OCI-LY3 (cell line): ENCODE data around the gene PTTG2.

ENCODE experiments used
- H2AFZ ChIP-seq: fragments of 200-600, 300-600 bp; shearing (Covaris generic); 2 replicates; pipeline ENCODE4 v1.6.0; 2014; ENCODE audit warnings: antibody characterized with exemption, low read depth, low read length
- H3K27ac ChIP-seq: fragments of 200-600, 300-600 bp; sonication (generic); 2 replicates; pipeline ENCODE4 v1.5.1; 2014; ENCODE audit warnings: mild to moderate bottlenecking, low read length, moderate library complexity, mixed read lengths
- H3K27me3 ChIP-seq: fragments of 200-600, 300-600 bp; sonication (generic); 2 replicates; pipeline ENCODE4 v1.6.1; 2014; ENCODE audit warnings: low read depth, low read length, mixed read lengths
- H3K36me3 ChIP-seq: fragments of 200-600, 300-600 bp; sonication (generic); replicated peaks from 2 replicates; pipeline ENCODE3; 2014; ENCODE audit warnings: low read depth, low read length, mixed read lengths
- H3K4me1 ChIP-seq: fragments of 300-600, 200-600 bp; sonication (generic); 2 replicates; pipeline ENCODE4 v1.6.1; 2014; ENCODE audit warnings: low read length, mixed read lengths
- H3K4me2 ChIP-seq: fragments of 200-600, 300-600 bp; sonication (generic); 2 replicates; pipeline ENCODE4 v1.6.1; 2014; ENCODE audit warnings: low read length, mixed read lengths
- H3K4me3 ChIP-seq: fragments of 300-600, 200-600 bp; sonication (generic); 2 replicates; pipeline ENCODE4 v1.5.1; 2014; ENCODE audit warnings: antibody characterized with exemption, mild to moderate bottlenecking, low read length, moderate library complexity
- H3K79me2 ChIP-seq: fragments of 300-600, 200-600 bp; shearing (Covaris generic); 2 replicates; pipeline ENCODE4 v1.6.1; 2014; ENCODE audit warnings: mild to moderate bottlenecking, low read length, mixed read lengths
- H3K9ac ChIP-seq: fragments of 300-600, 200-600 bp; shearing (Covaris generic); 2 replicates; pipeline ENCODE4 v1.6.0; 2014; ENCODE audit warnings: mild to moderate bottlenecking, low read length, moderate library complexity
- H3K9me3 ChIP-seq: fragments of 200-600, 300-600 bp; shearing (Covaris generic); 2 replicates; pipeline ENCODE4 v1.6.1; 2014; ENCODE audit warnings: low read length, mixed read lengths; ENCODE audit not compliant: insufficient read depth
- H4K20me1 ChIP-seq: fragments of 200-600, 300-600 bp; sonication (generic); 2 replicates; pipeline ENCODE4 v1.6.1; 2016; ENCODE audit warnings: low read length, mixed read lengths; ENCODE audit not compliant: insufficient read depth
- EZH2phosphoT487 ChIP-seq: fragments of 200-600 bp; shearing (Covaris generic); IDR thresholded peaks from 2 replicates; pipeline ENCODE4 v1.6.1; 2018; ENCODE audit warnings: antibody characterized with exemption, mixed run types, low read depth
- TF ChIP-seq, protein P1 (sequence below): fragments of 200-600, 300-600 bp; sonication (generic); IDR thresholded peaks from 2 replicates; pipeline ENCODE4 v1.5.1; 2014; ENCODE audit warnings: antibody characterized with exemption, low read length, low read depth

Gene PTTG2

DNA sequence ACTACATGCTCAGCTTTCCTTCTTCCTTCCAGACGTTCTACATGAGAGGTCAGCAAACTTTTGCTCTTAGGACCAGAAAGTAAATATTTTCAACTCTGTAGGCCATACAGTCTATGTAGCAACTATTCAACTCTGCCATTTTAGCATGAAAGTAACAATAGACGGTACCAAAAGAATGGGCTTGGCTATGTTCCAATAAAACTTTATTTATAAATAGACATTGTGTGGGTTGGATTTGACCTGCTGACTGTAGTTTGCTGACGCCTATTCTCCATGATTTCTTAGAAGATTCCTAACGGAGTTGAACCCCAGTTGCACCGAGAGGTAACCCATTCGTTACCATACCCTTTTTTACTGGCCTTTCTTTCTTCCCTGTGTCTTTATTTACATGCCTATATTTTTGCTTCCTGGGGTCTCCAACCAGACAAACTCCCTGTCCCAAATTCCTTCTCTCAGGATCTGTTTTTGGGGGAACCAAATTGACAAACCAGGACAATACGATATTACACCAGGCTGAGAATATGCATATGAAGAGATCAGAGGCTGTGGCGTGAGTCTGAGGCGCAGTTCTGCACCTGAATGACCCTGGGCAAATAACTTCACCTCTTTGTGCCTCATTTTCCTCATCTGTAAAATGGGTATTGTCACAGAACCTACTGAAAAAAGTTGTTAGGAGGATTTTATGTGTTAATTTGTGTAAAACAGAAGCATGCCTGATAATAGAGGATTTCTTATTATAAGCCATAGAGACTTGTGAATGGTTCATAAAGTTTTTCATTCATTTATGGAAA lies 10.4 kb upstream of the PTTG2 start:
- H3K79me2 ChIP-seq, result no peaks in the 10 kb centered on the region
- H3K36me3 ChIP-seq, result no peaks in the 10 kb centered on the region
- no peak overlapping the region for H3K4me3 ChIP-seq
- no peak overlapping the region for H3K4me2 ChIP-seq
- H3K27me3 ChIP-seq, result no peaks in the 10 kb centered on the region
- no peaks in the 10 kb centered on the region for H4K20me1 ChIP-seq
- no peaks in the 10 kb centered on the region for H3K9me3 ChIP-seq
- no peaks in the 10 kb centered on the region for H3K4me1 ChIP-seq
- H2AFZ ChIP-seq, result no peak overlapping the region
- no peak overlapping the region for H3K9ac ChIP-seq
- TF ChIP-seq EZH2phosphoT487, result no peak
- TF ChIP-seq, protein P1, sequence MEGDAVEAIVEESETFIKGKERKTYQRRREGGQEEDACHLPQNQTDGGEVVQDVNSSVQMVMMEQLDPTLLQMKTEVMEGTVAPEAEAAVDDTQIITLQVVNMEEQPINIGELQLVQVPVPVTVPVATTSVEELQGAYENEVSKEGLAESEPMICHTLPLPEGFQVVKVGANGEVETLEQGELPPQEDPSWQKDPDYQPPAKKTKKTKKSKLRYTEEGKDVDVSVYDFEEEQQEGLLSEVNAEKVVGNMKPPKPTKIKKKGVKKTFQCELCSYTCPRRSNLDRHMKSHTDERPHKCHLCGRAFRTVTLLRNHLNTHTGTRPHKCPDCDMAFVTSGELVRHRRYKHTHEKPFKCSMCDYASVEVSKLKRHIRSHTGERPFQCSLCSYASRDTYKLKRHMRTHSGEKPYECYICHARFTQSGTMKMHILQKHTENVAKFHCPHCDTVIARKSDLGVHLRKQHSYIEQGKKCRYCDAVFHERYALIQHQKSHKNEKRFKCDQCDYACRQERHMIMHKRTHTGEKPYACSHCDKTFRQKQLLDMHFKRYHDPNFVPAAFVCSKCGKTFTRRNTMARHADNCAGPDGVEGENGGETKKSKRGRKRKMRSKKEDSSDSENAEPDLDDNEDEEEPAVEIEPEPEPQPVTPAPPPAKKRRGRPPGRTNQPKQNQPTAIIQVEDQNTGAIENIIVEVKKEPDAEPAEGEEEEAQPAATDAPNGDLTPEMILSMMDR, result no peak
- H3K27ac ChIP-seq, result no peak overlapping the region

DNA sequence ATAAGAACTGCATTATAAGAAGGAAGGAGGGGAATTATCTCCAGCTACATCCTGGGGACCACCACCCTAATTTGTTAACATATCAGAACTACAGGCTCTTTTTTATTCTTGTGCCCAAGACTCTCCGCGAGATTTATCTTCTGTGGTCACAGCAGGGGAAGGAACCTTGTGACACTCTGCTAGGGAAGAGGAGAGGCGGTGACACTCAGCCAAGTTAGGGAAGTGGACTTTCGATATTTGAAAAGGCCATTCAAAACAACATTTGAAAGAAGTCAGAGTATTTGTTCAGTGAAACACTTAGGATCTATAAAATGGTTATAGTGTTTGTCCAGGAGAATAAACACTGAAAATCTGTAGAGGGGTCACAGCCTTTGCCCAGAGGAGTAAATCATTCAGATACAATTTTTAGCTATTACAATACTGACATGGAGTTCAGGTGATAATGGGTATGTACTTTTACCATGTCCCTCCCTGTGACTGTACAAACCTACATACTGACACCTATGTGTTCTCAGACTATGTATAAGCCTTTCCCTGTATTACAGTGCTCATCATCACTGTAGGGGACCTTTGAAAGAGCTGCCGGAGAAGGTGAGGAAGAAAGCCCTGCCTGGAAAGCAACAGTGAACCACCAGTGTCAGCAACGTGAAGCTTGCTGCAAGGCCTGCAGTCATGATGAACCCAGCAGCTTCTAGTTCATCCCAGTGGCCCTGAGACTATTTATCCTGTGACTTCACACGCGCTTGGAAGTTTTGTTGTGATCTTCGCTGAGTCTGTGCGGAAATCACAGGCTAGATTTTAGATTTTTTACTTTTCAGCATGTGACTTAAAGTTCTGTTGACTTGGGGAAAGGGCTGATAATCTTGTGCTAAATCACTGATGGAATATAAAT lies 8.5 kb upstream of the PTTG2 start:
- TF ChIP-seq EZH2phosphoT487, result no peak
- TF ChIP-seq, protein P1, result no peak
- Histone ChIP-seq H3K9me3 (no peaks in the 10 kb centered on the region), H2AFZ (no peak overlapping the region), H3K4me1 (no peaks in the 10 kb centered on the region), H4K20me1 (no peaks in the 10 kb centered on the region), H3K27me3 (no peaks in the 10 kb centered on the region), H3K4me3 (no peak overlapping the region), H3K9ac (no peak overlapping the region), H3K27ac (no peak overlapping the region), H3K36me3 (no peaks in the 10 kb centered on the region), H3K79me2 (no peaks in the 10 kb centered on the region), H3K4me2 (no peak overlapping the region)

DNA sequence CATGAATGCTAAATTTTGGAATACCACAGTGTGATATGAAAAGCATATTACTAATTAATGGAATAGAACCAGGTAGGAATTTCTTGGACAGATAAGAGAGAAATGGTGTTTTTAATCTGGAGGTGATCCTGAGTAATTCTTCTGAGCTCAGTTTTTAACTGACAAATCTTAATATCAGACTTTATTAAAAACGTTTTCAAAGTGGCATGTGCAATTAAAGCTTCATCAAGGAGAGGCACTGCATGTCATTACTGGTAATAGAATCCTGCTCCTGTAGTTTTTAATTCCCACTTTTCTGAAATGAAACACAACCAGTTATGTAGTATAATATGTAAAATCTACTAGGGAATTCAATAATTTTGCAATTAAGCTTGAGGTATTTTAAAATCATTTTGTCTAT lies 7.0 kb upstream of the PTTG2 start:
- Histone ChIP-seq H3K27ac (no peak overlapping the region), H3K79me2 (no peaks in the 10 kb centered on the region)
- TF ChIP-seq, protein P1, result no peak
- TF ChIP-seq EZH2phosphoT487, result no peak

DNA sequence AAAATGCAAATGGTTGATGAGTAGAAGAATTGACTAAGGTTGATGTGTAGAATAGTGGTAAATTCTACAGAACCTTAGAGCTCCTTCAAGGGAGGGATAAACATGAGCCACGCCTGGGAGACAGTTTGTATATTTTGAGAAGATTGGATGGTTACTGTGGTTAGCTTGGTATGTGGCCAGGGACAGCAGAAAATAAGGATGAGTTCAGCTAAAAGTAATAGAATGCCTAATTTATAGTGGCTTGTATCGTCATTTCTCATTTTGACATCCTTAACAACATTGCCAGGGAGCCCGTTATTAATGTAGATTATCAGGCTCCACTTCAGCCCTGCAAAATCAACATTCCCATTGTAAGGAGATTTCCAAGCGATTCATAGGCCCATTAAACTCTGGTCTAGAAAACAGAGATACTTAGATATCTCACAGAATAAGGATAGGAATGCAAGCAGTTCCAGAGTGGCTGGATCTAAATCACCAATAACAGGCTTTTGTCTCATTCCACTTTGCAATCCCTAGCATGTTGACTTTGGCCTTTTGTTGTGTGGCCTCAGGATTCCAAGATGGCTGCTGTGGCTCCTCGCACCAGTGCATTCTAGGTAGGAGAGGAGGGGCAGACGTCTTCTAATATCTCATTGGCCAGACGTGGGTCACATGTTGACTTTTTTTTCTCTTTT lies 6.4 kb upstream of the PTTG2 start:
- Histone ChIP-seq H3K27ac (no peak overlapping the region), H3K27me3 (no peaks in the 10 kb centered on the region), H3K4me3 (no peak overlapping the region), H4K20me1 (no peaks in the 10 kb centered on the region), H3K9ac (no peak overlapping the region), H3K4me2 (no peak overlapping the region), H2AFZ (no peak overlapping the region), H3K4me1 (no peaks in the 10 kb centered on the region), H3K9me3 (no peaks in the 10 kb centered on the region), H3K36me3 (no peaks in the 10 kb centered on the region), H3K79me2 (no peaks in the 10 kb centered on the region)
- TF ChIP-seq, protein P1, result no peak

More for the DNA sequence above, 7.0 kb upstream of the PTTG2 start:
- H3K27me3 ChIP-seq, result no peaks in the 10 kb centered on the region
- no peaks in the 10 kb centered on the region for H3K4me1 ChIP-seq
- no peak overlapping the region for H3K4me3 ChIP-seq
- H4K20me1 ChIP-seq, result no peaks in the 10 kb centered on the region
- no peaks in the 10 kb centered on the region for H3K9me3 ChIP-seq
- H3K36me3 ChIP-seq, result no peaks in the 10 kb centered on the region
- no peak overlapping the region for H2AFZ ChIP-seq
- H3K4me2 ChIP-seq, result no peak overlapping the region
- H3K9ac ChIP-seq, result no peak overlapping the region
